ENCODE data around the gene OR5AU1. TPM values are rescaled to one million over a fixed set of nuclear protein-coding genes. Genes with fewer than 3 reads are reported as not detected.

OR5AU1 gene
- total RNA-seq, 1 donor from 2014 or later: not detected

GRCh38 chr14:21106498-21107282, 49.2 kb downstream of the OR5AU1 start:
- Mint-ChIP-seq H3K9me3 (no peaks in the 10 kb centered on the region), H3K36me3 (ENCODE audit: low read depth) (no peaks in the 10 kb centered on the region), H3K4me3 (peak overlapping the region; percentile 76), H3K27ac (ENCODE audit: unreplicated experiment) (peak overlapping the region; percentile 92), H3K27me3 (ENCODE audit: low read depth) (no peaks in the 10 kb centered on the region), H3K4me1 (peaks cover 44% of the 10 kb centered on the region)
- TF ChIP-seq CTCF (conservative IDR thresholded peaks at IDR 0.05): peak; percentile 87
- DNase-seq (ENCODE audit: low read depth, low spot score): peak; percentile 85

- DNase-seq (ENCODE audit: low read depth, low spot score): no peak
- Mint-ChIP-seq H3K27ac (ENCODE audit: unreplicated experiment) (peak overlapping the region; percentile 92), H3K27me3 (ENCODE audit: low read depth) (no peaks in the 10 kb centered on the region), H3K4me1 (peaks cover 44% of the 10 kb centered on the region), H3K4me3 (peak overlapping the region; percentile 76), H3K36me3 (ENCODE audit: low read depth) (no peaks in the 10 kb centered on the region), H3K9me3 (no peaks in the 10 kb centered on the region)
- TF ChIP-seq CTCF (conservative IDR thresholded peaks at IDR 0.05): no peak
Measured at GRCh38 chr14:21106176-21106497, 49.7 kb downstream of the OR5AU1 start.

- DNase-seq (ENCODE audit: low read depth, low spot score): no peak
- no peak for TF ChIP-seq CTCF (conservative IDR thresholded peaks at IDR 0.05)
- no peaks in the 10 kb centered on the region for H3K27me3 Mint-ChIP-seq (ENCODE audit: low read depth)
- peak overlapping the region; percentile 87 for H3K4me3 Mint-ChIP-seq
- H3K9me3 Mint-ChIP-seq: no peaks in the 10 kb centered on the region
- peaks cover 47% of the 10 kb centered on the region for H3K4me1 Mint-ChIP-seq
- no peaks in the 10 kb centered on the region for H3K36me3 Mint-ChIP-seq (ENCODE audit: low read depth)
- no peak overlapping the region for H3K27ac Mint-ChIP-seq (ENCODE audit: unreplicated experiment)
Measured at GRCh38 chr14:21105095-21105494, 50.8 kb downstream of the OR5AU1 start.

Other genes starting within 250 kb of the OR5AU1 start
- not detected in 2 replicates for gene RNASE2, start 200.6 kb downstream of the OR5AU1 start, total RNA-seq
- gene METTL17, start 166.1 kb downstream of the OR5AU1 start, total RNA-seq: 86.5 and 88.8 TPM in 2 replicates
- gene SLC39A2, start 156.8 kb downstream of the OR5AU1 start, total RNA-seq: 0.36 and 0.37 TPM in 2 replicates
- 13.7 and 17.4 TPM in 2 replicates for gene NDRG2, start 131.0 kb downstream of the OR5AU1 start, total RNA-seq
- not detected in 2 replicates for gene TPPP2, start 125.8 kb downstream of the OR5AU1 start, total RNA-seq
- gene RNASE13, start 121.3 kb downstream of the OR5AU1 start, total RNA-seq: not detected in 2 replicates
- gene RNASE7, start 113.7 kb downstream of the OR5AU1 start, total RNA-seq: not detected in 2 replicates
- not detected in 2 replicates for gene RNASE8, start 98.2 kb downstream of the OR5AU1 start, total RNA-seq
- 72.7 and 73.8 TPM in 2 replicates for gene ARHGEF40, start 85.8 kb downstream of the OR5AU1 start, total RNA-seq
- 141 and 143 TPM in 2 replicates for gene ZNF219, start 57.4 kb downstream of the OR5AU1 start, total RNA-seq
- 1.6 TPM in 2 replicates for gene TMEM253, start 55.0 kb downstream of the OR5AU1 start, total RNA-seq
- 993 and 1,012 TPM in 2 replicates for gene HNRNPC, start 113.4 kb upstream of the OR5AU1 start, total RNA-seq
- gene RPGRIP1, start 124.0 kb upstream of the OR5AU1 start, total RNA-seq: not detected in 2 replicates
- 199 and 205 TPM in 2 replicates for gene SUPT16H, start 228.0 kb upstream of the OR5AU1 start, total RNA-seq

Data from neural crest cell (in vitro differentiated cells).